ENCODE data around the gene HOOK2. TPM values are rescaled to one million over a fixed set of nuclear protein-coding genes. Genes with fewer than 3 reads are reported as not detected.
A peak's percentile ranks its signal among the peaks of the same experiment; 100 is the strongest.

The HOOK2 gene
- total and polyA plus RNA-seq, 9 of the 15 experiments (the other 6 are each of a cell fraction or from before 2014, with no cell fraction given), result 1.3 to 17.2 (median 9.9) TPM

- TF ChIP-seq CREB5 (CRISPR knock-in tag; IDR thresholded peaks at IDR 0.05) (no peak), BCL6 (CRISPR knock-in tag; IDR thresholded peaks at IDR 0.05) (no peak), RBM15 (IDR thresholded peaks at IDR 0.05; ENCODE audit: insufficient read depth, low read length) (no peak), USF1 (CRISPR knock-in tag; IDR thresholded peaks at IDR 0.05) (peak; percentile 97), MXD1 (CRISPR knock-in tag; IDR thresholded peaks at IDR 0.05; ENCODE audit: borderline replicate concordance, poor library complexity, severe bottlenecking) (peak; percentile 29), AFF4 (CRISPR knock-in tag; IDR thresholded peaks at IDR 0.05) (0 out of 2 replicates have a peak, but pooled peaks have one; percentile 54), ZNF354B (CRISPR knock-in tag; IDR thresholded peaks at IDR 0.05) (no peak), SMAD2 (IDR thresholded peaks at IDR 0.05; ENCODE audit: low read depth, low read length) (no peak), FOXA1 (IDR thresholded peaks at IDR 0.05; ENCODE audit: borderline replicate concordance) (no peak), ETV1 (tag; conservative IDR thresholded peaks at IDR 0.05; ENCODE audit: low read depth) (peak; percentile 90), RBM39 (optimal IDR thresholded peaks at IDR 0.05; ENCODE audit: low read depth, low read length) (no peak), DDX20 (tag; IDR thresholded peaks at IDR 0.05; ENCODE audit: low read depth) (no peak), E4F1 (CRISPR knock-in tag; IDR thresholded peaks at IDR 0.05; ENCODE audit: borderline replicate concordance) (no peak), ZNF707 (CRISPR knock-in tag; conservative IDR thresholded peaks at IDR 0.05) (no peak), STAT5A (IDR thresholded peaks at IDR 0.05; ENCODE audit: borderline replicate concordance, low read length) (no peak), ZNF57 (CRISPR knock-in tag; IDR thresholded peaks at IDR 0.05) (no peak), ZNF384 (IDR thresholded peaks at IDR 0.05; ENCODE audit: low read depth, low read length) (peak; percentile 99), ZBTB8A (IDR thresholded peaks at IDR 0.05; ENCODE audit: partially characterized antibody) (no peak)
These were observed 52.6 kb downstream of the HOOK2 start (continued) for GRCh38 chr19:12722566-12723380.
